RWPE2 (cell line): Measurements from ENCODE around the gene ARHGEF4.
A peak's percentile ranks its signal among the peaks of the same experiment; 100 is the strongest.

Experiments used
- ATAC-seq: fragments of 200-7000 bp; cut with Tn5 transposase; 3 replicates; pipeline ENCODE4 v1.9.1; 2021; ENCODE audit warnings: low read depth
- DNase-seq: peaks from one replicate; pipeline ENCODE4 v3.0.0-alpha.2; 2020; ENCODE audit warnings: low spot score
- H3K27ac ChIP-seq: fragments of 450-650 bp; 2 replicates; pipeline ENCODE4 v1.5.1; 2017; ENCODE audit warnings: mild to moderate bottlenecking; ENCODE audit not compliant: poor library complexity, severe bottlenecking
- H3K27me3 ChIP-seq: fragments of 250-450 bp; sonication (Bioruptor Pico); 2 replicates; pipeline ENCODE4 v1.5.1; 2021; ENCODE audit warnings: mild to moderate bottlenecking, moderate library complexity; ENCODE audit not compliant: insufficient read depth, poor library complexity, severe bottlenecking
- H3K36me3 ChIP-seq: fragments of 250-450 bp; sonication (Bioruptor Pico); 2 replicates; pipeline ENCODE4 v1.5.1; 2020; ENCODE audit warnings: low read depth, mild to moderate bottlenecking, moderate library complexity
- H3K4me1 ChIP-seq: fragments of 250-450 bp; sonication (Bioruptor Pico); 2 replicates; pipeline ENCODE4 v1.5.1; 2021; ENCODE audit warnings: mild to moderate bottlenecking, moderate library complexity; ENCODE audit not compliant: insufficient read depth, poor library complexity, severe bottlenecking
- H3K4me3 ChIP-seq: fragments of 250-450 bp; sonication (Bioruptor Pico); 2 replicates; pipeline ENCODE4 v1.5.1; 2021; ENCODE audit warnings: mild to moderate bottlenecking, moderate library complexity; ENCODE audit not compliant: severe bottlenecking
- H3K9me3 ChIP-seq: fragments of 250-450 bp; sonication (Bioruptor Pico); 2 replicates; pipeline ENCODE4 v1.5.1; 2021; ENCODE audit warnings: mild to moderate bottlenecking, moderate library complexity; ENCODE audit not compliant: severe bottlenecking
- TF ChIP-seq, protein P1 (sequence below): fragments of 450-650 bp; IDR thresholded peaks from one replicate; pipeline ENCODE4 v1.5.1; 2017; ENCODE audit warnings: mild to moderate bottlenecking, moderate library complexity; ENCODE audit not compliant: poor library complexity, severe bottlenecking

Gene ARHGEF4

DNA sequence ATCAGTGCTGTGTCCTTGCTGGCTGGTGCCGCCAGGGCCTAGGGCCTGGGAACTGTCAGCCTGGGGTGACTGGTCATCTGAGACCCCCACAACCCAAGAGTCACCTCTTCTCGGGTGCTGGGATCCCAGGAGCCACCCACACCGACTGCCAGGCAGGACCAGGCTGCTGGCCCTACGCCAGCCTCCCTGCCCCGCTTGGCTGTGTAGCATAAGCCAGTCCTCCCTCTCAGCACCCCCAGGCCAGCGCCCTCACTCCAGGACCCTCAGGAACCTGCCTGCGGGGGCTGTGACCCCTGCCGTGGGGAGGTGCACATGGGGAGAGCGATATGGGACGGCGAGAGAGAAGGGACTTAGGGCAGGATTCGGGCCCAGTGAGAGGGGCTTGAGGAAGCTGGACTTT, 9.5 kb downstream of the ARHGEF4 start:
- Histone ChIP-seq H3K36me3 (no peaks in the 10 kb centered on the region), H3K4me3 (no peak overlapping the region), H3K27ac (peak overlapping the region; percentile 44), H3K27me3 (no peaks in the 10 kb centered on the region), H3K4me1 (peaks cover 19% of the 10 kb centered on the region), H3K9me3 (no peaks in the 10 kb centered on the region)
- TF ChIP-seq, protein P1, sequence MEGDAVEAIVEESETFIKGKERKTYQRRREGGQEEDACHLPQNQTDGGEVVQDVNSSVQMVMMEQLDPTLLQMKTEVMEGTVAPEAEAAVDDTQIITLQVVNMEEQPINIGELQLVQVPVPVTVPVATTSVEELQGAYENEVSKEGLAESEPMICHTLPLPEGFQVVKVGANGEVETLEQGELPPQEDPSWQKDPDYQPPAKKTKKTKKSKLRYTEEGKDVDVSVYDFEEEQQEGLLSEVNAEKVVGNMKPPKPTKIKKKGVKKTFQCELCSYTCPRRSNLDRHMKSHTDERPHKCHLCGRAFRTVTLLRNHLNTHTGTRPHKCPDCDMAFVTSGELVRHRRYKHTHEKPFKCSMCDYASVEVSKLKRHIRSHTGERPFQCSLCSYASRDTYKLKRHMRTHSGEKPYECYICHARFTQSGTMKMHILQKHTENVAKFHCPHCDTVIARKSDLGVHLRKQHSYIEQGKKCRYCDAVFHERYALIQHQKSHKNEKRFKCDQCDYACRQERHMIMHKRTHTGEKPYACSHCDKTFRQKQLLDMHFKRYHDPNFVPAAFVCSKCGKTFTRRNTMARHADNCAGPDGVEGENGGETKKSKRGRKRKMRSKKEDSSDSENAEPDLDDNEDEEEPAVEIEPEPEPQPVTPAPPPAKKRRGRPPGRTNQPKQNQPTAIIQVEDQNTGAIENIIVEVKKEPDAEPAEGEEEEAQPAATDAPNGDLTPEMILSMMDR, result no peak
- ATAC-seq (no peak), DNase-seq (no peak)

DNA sequence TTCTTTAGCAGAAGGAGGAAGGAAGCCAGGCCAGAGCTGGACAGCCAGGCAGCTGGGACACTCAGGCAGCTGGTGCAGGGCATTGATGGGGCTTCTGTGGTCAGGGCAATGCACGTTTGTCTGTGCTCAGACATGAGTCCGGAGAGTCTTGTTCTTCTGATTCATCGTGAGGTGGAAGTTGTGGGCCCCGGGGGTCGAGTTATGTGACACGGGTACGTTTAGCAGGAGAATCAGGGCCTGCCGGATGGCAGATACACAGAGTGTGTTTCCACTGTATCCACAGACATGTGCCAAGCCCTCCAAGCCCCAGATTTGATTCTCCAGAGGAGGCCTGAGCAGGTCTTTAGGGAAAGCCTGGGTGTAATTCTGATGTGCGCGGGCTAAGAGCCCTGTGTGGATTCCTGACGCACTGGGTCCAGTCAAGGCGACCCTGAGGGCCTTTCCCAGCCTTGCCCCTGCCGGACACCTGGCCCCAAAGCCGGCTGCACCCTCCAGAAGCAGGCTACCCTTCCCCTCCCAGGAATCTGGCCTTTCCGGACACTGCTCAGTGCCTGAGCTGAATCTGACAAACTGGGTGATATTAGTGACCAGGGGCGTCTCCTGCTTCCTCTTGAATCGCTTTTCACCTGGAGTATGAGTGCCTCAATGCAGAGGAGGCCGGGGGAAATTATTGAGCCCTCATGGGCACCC, 10.1 kb downstream of the ARHGEF4 start:
- DNase-seq, result no peak
- Histone ChIP-seq H3K27me3 (no peaks in the 10 kb centered on the region), H3K4me3 (no peak overlapping the region), H3K9me3 (no peaks in the 10 kb centered on the region), H3K4me1 (peaks cover 19% of the 10 kb centered on the region), H3K36me3 (no peaks in the 10 kb centered on the region), H3K27ac (peak overlapping the region; percentile 44)
- TF ChIP-seq, protein P1, result no peak
- peak; percentile 38; the same call in 2 of the 3 replicates for ATAC-seq

DNA sequence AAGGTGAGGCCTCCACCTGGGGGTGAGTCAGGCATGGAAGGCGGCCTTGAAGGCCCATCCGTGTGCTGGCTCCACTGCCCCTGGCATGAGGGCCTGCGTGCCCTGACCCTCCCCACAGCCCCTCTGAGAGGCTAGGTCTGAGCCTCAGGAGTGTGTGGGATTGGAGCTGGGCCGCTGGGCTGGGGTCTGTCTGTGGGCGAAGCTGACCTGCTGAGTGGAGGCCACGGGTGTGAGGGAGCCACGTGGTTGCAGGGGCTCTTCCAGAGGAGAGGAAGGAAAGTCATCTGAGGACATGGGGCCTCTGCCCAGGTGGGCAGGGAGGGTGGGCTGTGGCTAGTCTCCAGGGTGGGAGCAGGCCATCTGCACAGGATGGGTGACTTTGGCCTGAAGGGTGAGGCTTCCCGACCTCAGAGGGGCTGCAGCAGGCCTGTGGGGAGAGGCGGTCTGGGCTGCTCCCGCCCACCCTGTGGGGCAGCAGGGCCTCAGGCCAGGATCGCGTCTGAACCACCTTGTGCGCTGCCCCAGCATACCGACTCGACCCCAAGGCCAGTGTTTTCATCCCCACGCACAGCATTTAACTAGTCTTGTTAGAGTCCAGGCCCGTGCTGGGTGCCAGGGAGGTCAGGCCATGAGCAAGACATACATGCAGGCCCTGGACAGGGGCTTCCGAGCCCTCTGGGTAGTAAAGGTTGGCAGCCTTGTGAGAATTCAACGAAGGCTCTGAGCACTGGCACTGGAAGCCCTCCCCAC, 11.2 kb downstream of the ARHGEF4 start:
- Histone ChIP-seq H3K27ac (no peak overlapping the region), H3K36me3 (no peaks in the 10 kb centered on the region), H3K27me3 (no peaks in the 10 kb centered on the region), H3K4me3 (no peak overlapping the region), H3K4me1 (peaks cover 19% of the 10 kb centered on the region), H3K9me3 (no peaks in the 10 kb centered on the region)
- ATAC-seq (no peak), DNase-seq (no peak)
- TF ChIP-seq, protein P1, result no peak

DNA sequence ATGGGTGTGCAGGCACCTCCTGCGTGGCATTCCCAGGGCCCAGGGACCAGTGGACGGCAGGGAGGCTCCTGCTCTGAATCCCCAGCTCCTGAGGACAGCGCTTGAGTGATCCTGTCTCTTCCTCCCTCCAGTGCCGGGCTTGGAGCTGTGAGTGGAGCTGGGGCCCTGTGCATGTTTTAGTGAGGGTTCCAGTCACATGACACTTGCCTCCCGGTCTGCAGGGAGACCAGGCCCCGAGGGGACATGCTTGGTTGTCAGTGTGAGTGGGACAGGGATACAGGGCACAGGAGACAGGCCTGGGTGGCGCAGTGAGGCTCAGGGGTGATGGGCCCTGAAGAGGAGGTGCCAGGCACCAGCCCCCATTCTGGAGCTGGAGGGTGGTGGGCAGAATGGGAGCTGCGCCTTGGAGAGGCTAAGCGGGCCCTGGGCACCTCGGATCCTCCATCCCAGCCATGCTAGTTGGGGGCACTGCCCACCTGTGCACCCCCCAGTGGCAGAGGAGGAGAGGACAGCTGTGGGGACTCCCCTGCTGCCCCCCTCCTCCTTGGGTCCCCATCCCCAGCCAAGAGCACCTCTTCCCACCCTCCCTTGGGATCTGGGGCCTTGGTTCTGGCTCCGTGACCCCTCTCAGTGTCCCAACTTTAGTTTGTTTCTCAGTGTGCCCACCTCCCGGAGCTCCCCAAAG, 12.0 kb downstream of the ARHGEF4 start:
- ATAC-seq (no peak), DNase-seq (no peak)
- Histone ChIP-seq H3K4me1 (peaks cover 19% of the 10 kb centered on the region), H3K27ac (no peak overlapping the region), H3K27me3 (no peaks in the 10 kb centered on the region), H3K9me3 (no peaks in the 10 kb centered on the region), H3K36me3 (no peaks in the 10 kb centered on the region), H3K4me3 (no peak overlapping the region)
- TF ChIP-seq, protein P1, result no peak
